PC-9 (cell line): ENCODE results near the gene OBSCN.

ENCODE experiments used
- CTCF ChIP-seq: fragments of 200-600 bp; sonication (generic); conservative IDR thresholded peaks from 2 replicates; pipeline ENCODE4 v1.6.1; 2017; ENCODE audit warnings: mixed run types, antibody characterized with exemption, mild to moderate bottlenecking, moderate library complexity
- EZH2 ChIP-seq: fragments of 200-600 bp; sonication (generic); IDR thresholded peaks from 2 replicates; pipeline ENCODE4 v1.8.0; 2017; ENCODE audit warnings: antibody characterized with exemption, low read depth

- TF ChIP-seq CTCF (no peak), EZH2 (no peak)
Measured at GRCh38 chr1:228218513-228219244, 10.8 kb downstream of the OBSCN start.
